Astrocyte of the hippocampus (primary cell): ENCODE data around the gene ZNF317.

Experiments
- DNase-seq: peaks from one replicate; pipeline ENCODE4 v3.0.0; 2011; ENCODE audit warnings: low read depth, low spot score

ZNF317 gene

DNA sequence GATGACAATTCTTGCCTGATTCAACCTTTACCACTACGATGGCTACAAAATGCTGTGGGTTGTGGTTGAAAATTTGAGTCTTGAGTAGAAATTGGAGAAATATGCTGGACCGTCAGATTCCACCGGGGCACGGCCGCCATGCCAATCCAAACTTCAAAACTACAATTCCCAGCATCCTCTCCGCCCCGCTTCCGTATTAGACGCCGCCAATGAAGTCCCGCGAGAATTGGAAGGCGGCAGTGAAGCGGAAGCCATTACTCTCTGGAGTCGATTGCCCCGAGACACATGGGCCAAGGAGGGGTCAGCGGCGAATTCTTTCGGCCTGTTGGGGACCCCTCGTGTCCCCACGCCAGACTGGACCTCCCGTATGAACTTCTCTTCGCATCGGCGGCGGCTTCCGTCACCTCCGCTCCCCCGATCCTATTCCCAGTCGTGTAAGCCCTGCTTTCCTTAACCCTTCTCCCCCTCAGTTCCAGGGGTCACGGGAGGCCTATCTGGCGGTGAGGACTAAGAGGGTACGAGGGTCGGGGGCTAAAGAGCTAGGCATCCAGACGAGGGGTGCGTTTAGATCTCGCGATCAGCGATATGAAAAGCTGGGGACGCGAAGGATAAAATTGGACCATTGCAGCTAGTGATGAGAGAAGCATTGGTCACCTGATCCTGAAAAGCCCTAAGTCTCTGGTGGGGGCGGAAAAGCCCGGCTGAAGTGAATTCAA lies at the start of gene ZNF317:
Gene ZNF317, plus strand, starts transcription at position 239 of the 716 bp plus-strand sequence. CDS start 15,620 bp downstream, outside the sequence.
- peak; percentile 96 for DNase-seq

GRCh38 chr19:9107375-9107774 lies 32.8 kb upstream of the ZNF317 start, which contains the start of gene OR7G2:
Gene OR7G2, minus strand, starts transcription at chr19:9107475. Its CDS starts 4,232 bp downstream, at chr19:9103243.
- no peak for DNase-seq

- DNase-seq: no peak
Observed at GRCh38 chr19:9109959-9110358, 30.2 kb upstream of the ZNF317 start.

GRCh38 chr19:9115307-9115813 lies 24.8 kb upstream of the ZNF317 start, which contains the start of gene OR7G1:
Gene OR7G1, minus strand, starts transcription at chr19:9115763. Its CDS starts 0 bp downstream, at chr19:9115763.
- no peak for DNase-seq

GRCh38 chr19:9116547-9116946 lies 23.6 kb upstream of the ZNF317 start:
- DNase-seq: no peak

GRCh38 chr19:9126900-9127405 lies 13.2 kb upstream of the ZNF317 start, which contains the start of gene OR7G3:
Gene OR7G3, minus strand, starts transcription at chr19:9126950. Its CDS starts 0 bp downstream, at chr19:9126950.
- DNase-seq: no peak

DNA sequence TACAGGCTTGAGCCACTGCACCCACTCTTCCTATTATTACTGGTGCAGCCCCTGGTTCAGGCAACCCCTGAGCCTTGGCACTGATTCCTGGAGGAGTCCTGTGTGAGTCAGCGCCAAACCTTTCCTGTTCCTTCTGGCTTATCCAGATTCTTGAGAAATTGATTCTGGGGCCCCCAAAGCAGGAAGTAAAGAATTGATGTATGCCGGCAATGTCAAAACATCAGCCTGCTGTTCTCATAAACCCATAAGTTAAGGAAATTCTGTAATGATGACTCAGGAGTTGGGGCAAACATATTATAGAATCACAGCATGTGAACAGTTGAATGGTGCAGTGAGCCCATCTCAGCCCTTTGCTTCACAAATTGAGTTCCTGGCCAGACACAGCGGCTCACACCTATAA lies 12.0 kb upstream of the ZNF317 start:
- DNase-seq: peak; percentile 2

DNA sequence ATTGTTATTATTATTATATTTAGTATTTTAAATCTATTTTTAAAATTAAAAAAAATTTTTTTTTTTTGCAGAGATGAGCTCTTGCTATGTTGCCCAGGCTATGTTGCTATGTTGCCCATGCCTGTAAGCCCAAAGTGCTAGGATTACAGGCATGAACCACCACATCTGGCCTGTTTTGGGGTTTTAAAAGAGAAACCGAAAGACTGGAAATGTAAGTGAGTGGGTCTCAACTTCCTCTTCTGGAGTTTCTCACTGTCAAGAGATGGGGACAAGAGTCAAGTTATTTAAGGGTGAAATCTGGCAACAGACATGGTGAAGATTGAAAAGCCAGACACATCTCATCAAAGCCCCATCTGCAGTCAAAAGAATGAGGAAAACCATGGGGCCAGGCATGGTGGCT lies 9.2 kb upstream of the ZNF317 start:
- DNase-seq: no peak

DNA sequence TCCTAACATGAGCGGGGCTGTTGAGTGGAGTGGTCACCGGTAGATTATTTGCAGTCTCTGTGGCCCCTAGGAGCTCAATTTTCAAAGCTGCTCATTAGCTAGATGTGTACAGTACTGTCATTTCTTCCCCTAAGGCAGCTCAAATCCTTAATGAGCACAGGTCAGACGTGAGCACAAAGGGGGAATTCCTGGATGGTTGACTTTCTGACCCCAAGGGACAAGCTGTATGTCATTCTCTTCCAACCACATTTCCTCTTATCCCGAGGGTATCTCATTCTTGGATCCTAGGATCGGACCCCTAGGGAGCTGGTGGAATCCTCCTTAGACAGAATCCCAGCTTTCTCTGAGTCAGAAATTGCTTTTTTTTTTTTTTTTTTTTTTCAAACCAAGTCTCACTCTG lies 7.8 kb upstream of the ZNF317 start:
- DNase-seq: no peak

- peak; percentile 2 for DNase-seq
Observed at GRCh38 chr19:9139609-9140158, 513 bp upstream of the ZNF317 start.

DNA sequence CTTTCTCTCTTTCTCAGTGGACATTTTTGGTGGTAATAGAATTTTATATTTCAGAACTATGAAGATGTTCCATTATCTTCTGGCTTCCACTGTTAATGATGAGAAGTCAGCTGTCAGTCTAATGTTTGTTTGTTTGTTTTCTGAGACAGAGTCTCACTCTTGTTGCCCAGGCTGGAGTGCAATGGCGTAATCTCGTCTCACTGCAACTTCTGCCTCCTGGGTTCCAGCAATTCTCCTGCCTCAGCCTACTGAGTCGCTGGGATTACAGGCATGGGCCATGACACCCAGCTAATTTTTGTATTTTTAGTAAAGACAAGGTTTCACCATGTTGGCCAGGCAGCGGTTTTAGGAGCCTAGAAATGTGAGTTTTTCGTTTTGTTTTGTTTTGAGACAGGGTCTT lies 4.7 kb downstream of the ZNF317 start:
- DNase-seq: no peak

GRCh38 chr19:9146882-9147281 lies 6.7 kb downstream of the ZNF317 start:
- no peak for DNase-seq

DNA sequence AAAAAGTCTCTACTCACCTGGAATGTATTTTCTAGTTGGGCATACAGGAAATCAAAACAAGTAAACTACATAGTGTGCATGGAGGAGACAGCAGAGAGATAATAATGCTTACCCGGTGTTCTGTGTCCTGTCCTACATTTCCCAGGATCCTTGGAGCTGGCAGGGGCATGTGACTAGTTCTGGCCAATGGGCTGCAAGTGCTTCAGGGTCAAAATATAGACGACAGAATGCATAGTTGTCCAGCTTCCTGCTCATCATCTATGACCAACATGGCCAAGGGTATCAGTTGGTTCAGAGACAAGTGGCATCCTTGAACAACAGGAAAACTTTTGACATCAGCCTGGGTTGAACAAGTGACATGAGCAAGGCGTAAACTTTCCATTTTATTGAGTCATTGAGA lies 8.5 kb downstream of the ZNF317 start:
- DNase-seq: no peak

DNA sequence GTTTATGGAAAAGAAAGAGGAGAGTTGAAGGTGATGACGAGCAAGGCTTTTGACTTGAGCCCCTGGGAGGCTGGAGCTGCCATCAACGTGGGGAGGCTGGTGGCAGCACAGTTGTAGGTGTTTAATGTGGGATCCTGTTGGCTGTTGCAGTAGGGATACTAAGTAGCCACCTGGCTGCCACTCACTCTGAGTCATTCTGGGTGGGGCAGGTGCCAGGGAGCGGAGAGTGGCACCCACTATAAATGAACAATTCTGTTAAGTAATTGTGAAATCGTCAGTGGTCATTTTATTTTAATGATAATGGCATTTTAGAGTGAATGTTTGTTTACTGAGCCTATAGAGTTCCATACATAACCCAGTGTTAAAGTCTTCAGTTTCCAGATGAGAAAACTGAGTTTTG lies 9.8 kb downstream of the ZNF317 start:
- DNase-seq: no peak

DNA sequence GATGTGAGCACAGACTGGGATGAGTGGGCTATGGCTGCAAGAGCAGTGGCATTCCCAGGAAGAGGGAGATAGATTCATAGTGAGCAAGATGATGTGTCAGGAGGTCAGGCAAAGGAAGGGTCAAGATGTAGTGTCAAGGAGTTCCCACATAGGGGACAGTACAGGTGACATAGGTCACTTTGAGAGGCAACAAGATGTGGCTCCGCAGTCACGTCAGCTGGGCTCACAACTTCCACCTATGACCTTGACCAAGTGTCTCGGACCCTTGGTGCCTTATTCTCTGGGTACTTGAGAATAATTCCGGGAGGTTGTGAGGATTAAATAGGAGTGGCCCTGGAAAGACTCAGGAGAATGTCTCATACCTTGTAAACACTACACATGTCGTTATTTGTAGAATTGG lies 10.5 kb downstream of the ZNF317 start:
- no peak for DNase-seq

GRCh38 chr19:9151367-9151766 lies 11.2 kb downstream of the ZNF317 start:
- DNase-seq: no peak

GRCh38 chr19:9155591-9155990 lies 15.4 kb downstream of the ZNF317 start:
- DNase-seq: no peak

DNA sequence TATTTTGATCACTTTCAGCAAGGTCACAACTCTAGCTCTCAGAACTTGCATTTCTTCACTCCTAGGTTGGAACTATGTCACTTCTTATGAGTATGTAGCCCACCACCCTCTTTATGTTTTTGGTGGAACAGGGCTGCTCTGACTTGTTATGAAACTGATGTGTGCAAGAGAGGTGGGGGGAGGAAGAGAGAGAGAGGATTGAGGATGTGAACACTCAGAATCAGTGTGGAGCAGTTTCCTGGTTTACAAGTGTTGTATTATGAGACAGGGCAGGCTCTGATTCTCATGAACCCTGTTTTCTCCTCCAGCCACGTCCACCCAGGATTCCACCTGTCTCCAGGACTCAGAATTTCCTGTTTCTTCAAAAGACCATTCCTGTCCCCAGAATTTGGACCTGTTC lies 16.1 kb downstream of the ZNF317 start:
- no peak for DNase-seq

DNA sequence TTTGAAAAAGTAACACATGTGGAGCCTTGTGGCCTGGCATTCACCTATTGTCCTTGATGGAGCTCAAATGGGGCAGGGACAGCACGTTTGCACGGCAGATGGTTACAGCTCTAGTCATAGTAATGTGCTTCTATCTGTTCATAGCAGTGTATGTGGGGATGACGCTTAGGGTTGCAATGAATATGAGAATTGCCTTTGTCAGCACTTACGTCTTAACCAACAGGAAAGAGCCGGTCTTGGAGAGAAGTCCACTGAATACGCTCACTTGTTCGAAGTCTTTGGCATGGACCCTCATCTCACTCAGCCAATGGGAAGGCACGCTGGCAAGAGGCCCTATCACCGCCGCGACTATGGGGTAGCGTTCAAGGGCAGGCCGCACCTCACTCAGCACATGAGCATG lies 19.7 kb downstream of the ZNF317 start:
- no peak for DNase-seq

- no peak for DNase-seq
Observed at GRCh38 chr19:9161427-9161826, 21.2 kb downstream of the ZNF317 start.

GRCh38 chr19:9165261-9165660 lies 25.1 kb downstream of the ZNF317 start:
- no peak for DNase-seq

DNA sequence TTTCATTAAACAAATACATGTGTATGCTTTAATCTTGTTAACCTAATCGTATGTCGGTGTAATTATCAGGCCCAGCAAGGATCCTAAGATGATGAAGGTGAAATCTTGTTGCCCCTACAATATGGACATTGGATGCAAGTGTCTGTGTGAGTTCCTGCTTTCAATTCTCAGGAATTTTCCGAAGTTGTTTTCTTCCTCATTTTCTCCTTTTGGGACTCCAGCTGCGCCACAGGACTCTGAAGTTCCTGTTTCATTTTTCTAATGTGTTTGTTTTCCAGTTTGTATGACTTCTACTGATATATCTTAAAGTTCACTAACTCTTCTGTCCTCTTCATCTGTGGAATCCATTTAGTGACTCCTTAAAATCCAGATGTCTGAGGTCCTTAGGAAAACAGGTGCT lies 26.6 kb downstream of the ZNF317 start:
- DNase-seq: no peak
